ENCODE measurements around the gene DNAJB2.
"Not testable (repeated sequence)": the region's sequence is repeated elsewhere in the genome, so short reads cannot be mapped to it uniquely, and the experiment has no call there.

The DNAJB2 gene

DNA sequence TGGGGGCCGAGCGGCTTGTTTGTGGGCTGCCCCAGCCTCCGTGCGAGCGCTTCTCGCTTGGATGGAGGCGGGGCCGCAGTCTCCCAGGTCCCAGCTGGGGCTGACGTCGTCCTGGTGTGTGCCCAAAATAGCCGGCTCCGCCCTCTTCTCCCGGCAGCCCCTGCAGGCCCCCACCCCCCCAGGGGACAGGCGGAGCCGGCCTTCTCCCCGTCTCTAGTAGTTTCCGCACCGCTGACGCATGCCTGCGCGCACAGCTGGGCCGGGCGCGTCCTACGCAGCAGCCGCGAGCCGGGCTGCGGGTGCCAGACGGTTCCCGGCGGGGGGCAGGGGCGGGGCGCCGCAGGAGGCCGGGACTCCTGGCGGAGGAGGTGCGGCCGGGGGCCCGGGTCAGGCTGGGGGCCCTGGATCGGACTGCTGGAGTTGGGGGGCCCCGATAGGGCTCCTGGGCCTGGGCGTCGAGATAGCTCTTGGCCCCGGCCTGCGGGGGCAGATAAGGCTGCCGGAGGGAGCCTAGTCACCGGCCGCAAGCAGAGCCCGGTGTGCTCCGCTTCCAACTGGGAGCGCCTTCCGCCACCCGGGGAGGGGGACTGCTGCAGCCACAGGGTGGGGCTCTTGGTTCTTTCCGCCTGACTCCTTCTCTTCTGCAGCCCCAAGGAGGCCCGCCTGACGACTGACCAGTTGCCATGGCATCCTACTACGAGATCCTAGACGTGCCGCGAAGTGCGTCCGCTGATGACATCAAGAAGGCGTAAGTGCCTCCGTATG, at the start of gene DNAJB2:
Gene DNAJB2, plus strand, starts transcription at position 216 of the 765 bp plus-strand sequence. Its CDS starts 468 bp downstream, at position 684.
- peak; percentile 100 for DNase-seq

DNA sequence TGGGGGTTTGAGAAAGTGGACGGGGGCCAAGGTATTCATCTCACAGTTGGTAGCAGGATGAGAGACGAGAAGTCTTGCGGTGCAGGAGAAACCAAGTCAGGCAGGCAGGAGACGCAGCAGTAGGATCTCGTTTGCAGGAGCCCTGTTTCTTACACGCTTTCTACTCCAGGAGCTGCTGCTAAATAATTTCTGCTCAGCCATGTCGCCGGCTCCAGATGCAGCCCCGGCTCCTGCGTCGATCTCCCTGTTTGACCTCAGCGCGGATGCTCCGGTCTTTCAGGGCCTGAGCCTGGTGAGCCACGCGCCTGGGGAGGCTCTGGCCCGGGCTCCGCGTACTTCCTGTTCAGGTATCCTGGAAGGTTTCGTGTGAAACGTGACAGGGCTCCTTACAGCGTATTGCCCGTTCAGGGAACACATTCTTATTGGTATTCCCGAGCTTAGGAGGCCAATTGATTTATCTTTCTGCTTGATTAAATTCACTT, 49.1 kb upstream of the DNAJB2 start:
- DNase-seq = peak; percentile 78

DNA sequence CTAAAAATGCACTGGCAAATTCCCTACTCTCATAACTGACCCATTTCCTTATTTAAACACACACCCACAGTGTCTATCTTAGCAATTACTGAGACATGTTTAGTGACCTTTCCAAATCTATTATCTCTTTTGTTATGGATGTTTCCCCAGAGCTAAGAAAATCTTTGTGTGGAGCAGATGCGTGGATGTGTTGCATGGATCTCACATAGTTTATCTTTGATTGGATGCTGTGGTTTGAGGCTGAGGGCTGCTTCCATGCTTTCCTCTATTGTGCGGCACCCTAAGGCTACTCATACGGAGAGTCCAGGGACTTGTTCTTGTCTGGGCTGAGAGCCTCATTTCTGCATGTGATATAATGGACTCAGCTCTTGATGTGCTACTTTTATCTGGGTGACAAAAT, 44.8 kb upstream of the DNAJB2 start:
- no peak for DNase-seq

DNA sequence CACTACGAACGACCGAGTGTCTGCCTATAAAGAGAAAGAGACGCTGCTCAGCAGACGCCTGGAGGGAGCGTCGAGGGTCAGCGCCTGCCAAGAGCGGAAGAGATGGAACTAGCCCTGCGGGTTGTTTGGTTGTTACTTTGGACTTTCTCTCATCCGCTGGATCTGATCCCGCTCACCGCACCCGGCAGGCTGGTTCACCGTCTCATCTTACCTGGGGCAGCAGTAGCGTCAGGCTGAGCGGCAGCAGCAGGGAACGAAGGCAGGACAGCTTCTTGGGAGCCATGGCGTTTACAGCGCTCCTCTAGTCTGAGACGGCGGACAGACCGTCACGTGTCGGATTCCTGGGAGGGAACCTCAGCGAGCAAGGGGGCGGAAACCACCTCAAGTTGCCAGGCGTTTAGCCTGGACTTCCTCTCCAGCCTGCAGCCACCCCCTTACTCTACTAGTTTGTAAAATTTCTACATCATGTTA, 35.8 kb upstream of the DNAJB2 start:
- DNase-seq = no peak

DNA sequence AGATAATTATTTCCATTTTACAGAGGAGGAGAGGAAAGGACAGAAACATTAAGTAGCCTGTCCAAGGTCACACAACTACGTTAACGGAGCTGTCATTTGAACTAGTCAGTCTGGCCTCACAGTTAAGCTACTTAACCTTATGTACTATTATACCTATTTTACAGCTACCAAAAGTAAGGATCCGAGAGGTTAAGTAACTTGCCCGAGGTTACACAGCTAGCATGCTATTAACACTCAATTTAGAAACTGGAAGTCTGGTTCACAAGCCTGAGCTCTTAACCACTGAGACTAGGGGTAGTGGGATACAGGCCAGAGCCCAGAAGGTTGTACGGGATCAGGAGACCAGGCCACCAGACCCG, 34.4 kb upstream of the DNAJB2 start:
- DNase-seq = no peak

DNA sequence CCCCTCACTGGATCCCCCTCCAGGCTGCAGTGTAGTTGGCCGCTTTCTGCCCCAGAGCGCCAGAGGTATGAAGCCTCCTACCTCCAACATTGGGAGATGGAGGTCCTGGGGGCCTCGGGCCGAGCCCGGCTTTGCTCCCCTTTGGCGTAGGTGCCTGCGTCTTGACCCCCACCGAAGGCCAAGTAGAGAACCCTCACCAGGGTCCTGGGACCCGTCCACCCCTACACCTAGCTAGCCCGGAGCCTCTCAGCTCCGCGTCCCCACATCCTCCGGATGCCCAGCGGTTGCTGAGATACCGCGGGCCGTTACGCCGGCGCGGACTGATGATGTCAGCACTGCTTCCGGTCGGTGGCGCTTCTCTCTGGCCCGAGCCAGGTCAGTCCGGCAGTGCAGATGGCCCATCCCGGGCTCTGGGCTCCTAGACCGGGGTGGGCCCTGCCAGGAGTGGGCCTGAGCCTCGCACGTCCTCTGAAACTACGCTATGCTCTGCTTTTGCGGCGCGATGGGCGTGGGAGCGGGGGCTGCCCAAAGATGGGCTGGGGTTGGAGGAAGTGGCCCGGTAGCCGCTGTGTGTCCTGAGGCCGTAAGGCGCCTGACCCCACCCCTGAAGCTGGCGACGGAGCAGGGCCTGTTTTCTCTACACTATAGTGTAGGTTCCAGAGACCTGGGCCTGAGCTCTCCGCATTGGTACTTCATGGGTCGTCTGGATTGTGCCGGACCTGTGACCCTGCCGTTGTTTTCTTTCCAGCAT, 33.8 kb upstream of the DNAJB2 start, which contains the start of the genes GLB1L and STK16:
Gene GLB1L, minus strand, starts transcription at position 297 of the 751 bp plus-strand sequence. CDS start 1,871 bp downstream, outside the sequence.
Gene STK16, plus strand, starts transcription at position 332 of the 751 bp plus-strand sequence. CDS start 521 bp downstream, outside the sequence.
- peak; percentile 93 for DNase-seq

DNA sequence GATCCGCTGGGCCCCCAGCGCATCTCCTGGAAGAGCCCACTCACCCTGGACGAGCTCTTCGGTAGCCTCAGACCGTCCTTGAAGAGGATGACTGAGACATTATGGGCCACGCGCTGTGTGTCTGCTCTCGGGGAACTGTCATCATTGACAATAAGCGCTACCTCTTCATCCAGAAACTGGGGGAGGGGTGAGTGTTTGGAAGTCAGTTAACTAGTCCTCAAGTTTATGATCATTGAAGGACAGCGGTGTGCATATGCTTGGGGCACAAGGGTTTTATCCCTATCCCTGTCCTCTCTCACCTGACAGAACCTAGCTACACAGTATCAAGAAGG, 33.3 kb upstream of the DNAJB2 start:
- peak; percentile 40 for DNase-seq

DNA sequence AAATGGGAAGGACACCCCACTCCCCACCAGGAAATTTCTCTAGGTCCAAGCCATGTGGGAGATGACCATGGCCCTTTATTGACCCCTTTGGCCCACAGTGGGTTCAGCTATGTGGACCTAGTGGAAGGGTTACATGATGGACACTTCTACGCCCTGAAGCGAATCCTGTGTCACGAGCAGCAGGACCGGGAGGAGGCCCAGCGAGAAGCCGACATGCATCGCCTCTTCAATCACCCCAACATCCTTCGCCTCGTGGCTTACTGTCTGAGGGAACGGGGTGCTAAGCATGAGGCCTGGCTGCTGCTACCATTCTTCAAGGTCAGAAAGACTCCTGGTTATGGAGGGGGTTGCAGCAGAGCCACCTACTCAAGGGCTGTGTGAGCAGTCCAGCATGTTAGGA, 32.6 kb upstream of the DNAJB2 start:
- DNase-seq = no peak

DNA sequence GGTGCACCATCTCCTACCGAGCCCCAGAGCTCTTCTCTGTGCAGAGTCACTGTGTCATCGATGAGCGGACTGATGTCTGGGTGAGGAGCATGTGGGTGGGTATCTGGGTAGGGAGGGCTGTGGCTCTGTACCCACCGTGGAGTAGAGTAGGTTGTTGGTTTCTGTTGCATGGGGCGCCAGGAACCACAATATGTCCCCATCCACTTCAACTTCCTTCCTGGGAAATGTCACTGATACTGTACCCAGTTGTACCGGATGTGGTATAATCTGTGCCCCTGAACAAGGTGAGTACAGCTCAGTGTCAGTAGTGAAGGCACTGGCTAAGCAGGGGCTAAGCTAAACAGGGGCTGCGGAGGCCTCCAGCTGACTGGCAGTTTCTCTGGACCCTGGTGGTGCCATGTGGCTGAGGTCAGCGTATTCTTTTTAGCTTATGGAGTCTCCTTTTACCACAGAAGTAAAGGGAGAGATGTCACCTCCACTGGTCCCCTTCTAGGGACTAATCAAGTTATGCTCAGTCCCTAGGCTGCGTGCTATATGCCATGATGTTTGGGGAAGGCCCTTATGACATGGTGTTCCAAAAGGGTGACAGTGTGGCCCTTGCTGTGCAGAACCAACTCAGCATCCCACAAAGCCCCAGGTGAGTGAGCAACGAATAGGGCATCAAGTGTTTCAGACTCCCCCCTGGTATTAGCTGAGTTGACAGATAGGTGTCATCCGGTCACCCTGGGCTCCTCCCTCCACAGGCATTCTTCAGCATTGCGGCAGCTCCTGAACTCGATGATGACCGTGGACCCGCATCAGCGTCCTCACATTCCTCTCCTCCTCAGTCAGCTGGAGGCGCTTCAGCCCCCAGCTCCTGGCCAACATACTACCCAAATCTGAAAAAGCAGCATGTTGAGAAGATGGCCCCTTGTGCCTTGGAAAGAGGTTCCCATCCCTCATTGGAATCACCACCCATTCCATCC, 31.2 kb upstream of the DNAJB2 start:
- DNase-seq = peak; percentile 70

DNA sequence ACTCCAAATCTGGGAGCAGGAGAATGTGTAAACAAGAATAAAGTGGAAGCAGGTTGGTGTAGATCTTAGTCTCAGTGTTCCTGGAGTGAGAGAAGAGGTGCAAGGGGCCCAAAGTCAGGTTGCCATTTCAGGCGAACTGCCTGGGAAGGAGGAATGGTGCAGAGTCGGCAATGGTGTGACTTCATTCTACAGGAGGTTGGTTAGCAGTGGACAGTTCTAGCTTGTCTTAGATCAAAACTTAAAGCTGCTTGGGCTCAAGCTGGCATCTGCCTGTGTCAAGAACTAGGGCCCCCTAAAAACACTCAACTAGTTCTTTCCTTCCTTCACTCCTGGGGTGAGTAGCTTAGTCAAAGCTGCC, 30.3 kb upstream of the DNAJB2 start:
- no peak for DNase-seq

DNA sequence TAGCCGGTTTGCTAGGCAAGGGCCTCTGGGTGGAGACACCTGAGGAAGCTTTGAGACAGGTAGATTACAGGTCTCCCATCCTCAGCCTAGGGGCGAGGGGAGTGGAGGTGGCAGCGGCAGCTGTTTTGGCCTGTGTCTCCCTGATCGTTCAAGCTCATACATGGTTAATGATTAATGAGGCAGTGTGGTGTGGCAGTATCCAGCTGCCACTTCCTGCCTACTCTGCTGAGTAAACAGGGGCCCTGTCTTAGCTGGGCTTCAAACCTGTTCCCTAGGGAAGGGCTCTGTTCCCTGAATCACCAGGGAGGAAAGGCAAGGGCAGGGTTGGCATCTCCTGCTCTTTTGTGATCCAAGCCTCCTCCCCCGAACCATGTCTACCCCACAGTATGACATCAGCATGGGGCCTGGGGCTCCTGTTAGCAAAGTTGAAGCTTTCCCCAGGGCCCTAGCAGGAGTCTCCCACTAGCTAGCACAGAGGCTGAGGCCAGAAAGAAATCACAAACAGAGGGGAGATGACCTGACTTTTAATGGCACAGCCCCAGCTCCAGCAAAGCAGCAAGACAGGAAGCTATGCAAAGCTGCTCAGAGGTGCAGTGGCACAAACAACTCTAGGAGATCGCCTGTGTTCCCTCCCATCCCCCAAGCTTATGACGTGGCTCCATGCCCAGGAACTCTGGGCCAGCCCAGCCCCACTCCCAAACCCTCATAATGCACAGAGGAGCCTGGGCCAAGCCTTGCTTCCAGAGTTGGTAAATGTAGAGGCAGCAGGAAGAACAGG, 29.8 kb upstream of the DNAJB2 start:
- peak; percentile 51 for DNase-seq

DNA sequence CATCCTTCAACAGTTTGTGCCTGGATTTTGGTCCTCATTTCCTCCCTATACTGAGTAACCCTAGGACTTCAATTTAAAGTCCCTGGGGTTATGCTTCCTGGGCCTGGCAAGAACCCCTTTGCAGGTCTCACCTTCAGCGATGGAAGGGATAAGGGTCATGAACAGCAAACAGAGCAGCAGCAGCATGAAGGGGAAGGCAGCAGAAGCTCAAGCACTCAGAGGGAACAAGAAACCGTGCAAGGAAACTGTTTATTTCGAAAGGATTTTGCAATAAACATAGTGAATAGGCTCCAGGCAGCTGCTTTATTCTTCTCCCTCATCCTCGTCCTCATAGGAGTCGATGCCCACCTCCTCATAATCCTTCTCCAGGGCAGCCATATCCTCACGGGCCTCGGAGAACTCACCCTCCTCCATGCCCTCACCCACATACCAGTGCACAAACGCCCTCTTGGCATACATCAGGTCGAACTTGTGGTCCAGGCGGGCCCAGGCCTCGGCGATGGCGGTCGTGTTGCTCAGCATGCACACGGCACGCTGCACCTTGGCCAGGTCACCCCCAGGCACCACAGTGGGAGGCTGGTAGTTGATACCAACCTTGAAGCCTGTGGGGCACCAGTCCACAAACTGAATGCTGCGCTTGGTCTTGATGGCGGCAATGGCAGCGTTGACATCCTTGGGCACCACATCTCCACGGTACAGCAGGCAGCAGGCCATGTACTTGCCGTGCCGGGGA, 29.0 kb upstream of the DNAJB2 start:
- DNase-seq = no peak

DNA sequence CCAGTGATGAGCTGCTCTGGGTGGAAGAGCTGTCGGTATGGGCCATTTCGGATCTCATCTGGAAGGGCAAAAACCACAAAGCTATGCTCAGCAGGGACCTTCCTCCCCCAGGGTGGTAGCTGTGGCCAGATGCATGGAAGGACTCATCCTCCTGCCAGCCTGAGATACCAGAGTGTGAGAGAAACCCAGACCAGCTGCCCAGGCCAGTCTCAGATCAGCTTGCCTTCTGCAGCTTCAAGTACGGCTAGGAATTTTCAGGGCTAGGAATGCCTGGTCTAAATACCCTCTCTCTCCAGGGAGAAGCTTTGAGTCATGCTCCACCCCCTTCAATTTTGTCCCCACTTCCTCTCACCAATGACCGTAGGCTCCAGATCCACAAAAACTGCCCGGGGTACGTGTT, 27.5 kb upstream of the DNAJB2 start:
- DNase-seq = no peak

DNA sequence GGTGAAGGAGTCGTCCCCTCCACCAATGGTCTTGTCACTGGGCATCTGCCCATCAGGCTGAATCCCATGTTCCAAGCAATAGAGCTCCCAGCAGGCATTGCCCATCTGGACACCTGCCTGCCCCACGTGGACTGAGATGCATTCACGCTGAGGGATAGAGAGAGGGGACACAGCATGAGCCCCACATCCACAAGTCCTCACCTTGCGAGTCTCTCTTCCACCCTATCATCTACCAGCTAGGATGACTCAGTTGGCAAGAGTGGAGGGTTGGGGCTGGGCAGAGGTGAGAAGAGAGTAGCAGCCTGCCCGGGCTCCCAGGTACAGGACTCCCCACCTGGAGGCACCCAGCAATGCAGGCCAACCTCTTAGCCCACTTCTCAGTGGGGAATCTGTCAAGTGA, 27.1 kb upstream of the DNAJB2 start:
- peak; percentile 46 for DNase-seq

DNA sequence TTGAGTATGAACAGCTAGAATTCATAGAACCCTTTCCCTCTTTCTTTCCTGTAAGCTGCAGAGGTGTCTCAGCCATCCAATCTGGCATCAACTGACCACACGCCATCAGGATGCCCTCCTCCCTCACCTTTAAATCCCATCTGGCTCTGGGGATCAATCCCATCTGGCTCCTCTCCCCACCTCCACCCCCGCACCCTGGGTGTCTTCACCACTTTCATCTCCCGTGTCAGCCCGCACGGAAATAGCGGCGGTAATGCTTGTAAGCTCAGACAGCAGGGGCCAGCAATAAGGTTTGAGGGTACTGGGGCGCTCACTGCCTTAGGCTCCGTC, 26.6 kb upstream of the DNAJB2 start:
- DNase-seq = no peak

DNA sequence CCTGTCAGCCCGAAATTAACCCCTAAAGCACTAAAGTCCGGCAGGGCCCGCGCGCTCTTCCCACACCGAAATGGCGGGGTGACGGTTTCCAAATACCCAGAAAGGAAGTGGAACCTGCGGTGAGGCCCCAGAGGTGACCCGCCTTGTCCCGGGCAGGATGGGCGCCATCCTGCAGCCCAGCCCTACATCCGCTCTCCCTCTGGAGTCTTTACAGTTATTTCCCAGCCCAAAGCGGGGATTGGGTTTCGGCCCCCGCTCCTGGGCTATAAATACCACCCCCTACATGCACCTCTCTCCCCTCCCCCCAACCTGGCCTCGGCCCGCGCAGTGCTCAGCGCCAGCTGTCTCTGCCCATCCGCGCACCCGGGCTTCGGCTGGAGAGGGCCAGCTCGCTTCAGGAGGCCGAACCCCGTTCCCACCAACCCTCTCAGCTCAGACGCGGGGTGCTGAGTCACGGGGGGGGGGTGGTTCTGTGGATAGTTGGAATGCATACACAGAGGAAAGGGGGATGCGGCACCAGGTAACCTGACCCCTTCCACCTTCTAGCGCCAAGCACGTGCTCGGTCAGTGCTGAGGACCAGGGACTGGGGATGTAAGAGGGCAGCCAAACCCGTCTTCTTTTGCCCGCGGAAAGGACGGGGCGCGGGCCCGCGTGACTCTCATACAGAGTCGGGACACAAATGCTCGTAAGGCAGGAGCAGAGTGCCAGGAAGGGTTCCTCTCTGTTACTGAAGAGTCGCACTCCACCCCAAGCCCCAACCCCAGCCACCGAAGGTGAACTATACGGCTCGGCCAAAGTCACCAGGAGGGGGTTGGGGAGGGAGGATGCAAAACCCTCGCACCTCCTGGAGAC, 26.0 kb upstream of the DNAJB2 start, which contains the start of gene TUBA4B:
Gene TUBA4B, plus strand, starts transcription at position 344 of the 853 bp plus-strand sequence. Its CDS starts 165 bp downstream, at position 509.
- DNase-seq = peak; percentile 65

DNA sequence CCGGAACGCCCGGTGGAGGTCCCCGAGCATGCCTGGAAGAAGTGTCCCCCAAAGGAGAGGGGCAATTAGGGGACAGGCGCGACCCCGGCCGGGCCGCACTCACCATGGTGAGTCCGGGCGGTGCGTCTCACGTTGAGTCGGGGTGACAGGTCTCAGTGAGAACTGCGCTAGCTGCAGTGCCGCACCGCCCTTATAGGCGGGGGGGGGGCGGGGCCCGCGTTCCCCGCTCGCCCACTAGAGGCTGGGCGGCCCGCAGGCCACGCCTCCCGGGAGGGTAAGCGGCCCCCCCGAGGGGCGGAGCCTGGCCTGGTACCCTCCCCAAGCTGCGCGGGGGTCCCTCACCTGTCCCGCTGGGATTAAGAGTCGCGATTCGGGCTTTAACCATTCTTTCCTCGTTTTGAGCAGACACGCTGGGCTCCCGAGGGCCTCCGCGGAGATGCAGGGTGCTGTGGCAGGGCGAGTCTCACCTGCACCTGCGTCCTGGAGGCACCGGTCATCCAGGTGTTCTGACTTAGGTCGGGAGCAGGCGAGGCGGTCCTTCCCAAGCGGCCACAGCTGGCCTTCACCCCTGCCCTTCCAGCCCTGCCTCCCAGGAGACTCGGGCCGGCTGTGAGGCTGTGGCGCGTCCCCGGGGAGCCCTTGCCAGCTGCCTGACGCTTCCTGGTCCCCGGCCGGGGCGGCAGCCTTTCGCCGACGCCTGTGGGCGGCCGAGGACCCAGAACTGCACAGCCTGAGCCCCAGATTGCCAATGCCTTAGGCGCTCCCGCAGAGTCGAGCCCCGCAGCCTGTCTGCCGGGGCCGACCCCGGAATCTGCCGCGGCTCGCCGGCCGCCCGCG, 25.2 kb upstream of the DNAJB2 start, which contains the start of gene TUBA4A:
Gene TUBA4A, minus strand, starts transcription at position 166 of the 837 bp plus-strand sequence. Its CDS starts 60 bp downstream, at position 106.
- peak; percentile 92 for DNase-seq

DNA sequence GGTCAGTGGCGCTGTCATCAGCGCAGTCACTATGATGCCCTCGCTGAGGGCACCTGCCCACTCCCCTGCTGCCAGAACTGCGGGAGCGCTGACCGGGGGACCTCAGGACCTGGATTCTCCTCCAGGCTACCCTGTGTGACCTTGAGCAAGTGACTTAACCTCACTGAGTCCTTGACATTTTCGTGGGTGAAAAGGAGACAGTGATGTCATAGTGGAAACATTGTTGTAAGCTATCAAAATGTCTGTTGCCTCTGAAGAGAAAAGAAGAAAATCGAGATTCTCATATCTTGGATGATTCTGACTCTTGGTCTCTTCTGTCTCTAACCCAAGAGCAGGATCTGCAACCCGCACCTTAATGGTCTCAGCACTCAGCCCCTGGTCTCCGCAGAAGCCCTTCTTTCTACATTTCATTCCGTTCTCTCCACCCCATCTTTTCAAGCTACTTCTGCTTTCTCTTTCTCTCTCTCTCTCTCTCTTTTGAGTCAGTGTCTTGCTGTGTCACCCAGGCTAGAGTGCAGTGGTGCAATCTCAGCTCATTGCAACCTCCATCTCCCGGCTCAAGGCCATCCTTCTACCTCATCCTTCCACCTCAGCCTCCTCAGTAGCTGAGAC, 24.5 kb upstream of the DNAJB2 start:
- peak; percentile 51 for DNase-seq

DNA sequence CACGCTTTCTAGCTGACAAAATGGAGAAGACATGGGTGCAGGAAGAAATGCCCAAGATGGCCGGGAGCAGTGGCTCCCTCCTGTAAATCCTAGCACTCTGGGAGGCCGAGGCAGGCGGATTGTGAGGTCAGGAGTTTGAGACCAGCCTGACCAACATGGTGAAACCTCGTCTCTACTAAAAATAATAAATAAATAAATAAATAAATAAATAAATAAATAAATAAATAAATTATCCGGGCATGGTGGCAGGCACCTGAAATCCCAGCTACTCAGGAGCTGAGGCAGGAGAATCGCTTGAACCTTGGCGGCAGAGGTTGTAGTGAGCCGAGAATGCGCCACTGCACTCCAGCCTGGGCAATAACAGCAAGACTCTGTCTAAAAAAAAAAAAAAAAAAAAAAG, 20.2 kb upstream of the DNAJB2 start:
- DNase-seq = not testable (repeated sequence)

All from activated CD4-positive, alpha-beta T cell treated with anti-CD3 and anti-CD28 coated beads for 48 hours (primary cell).